GM13976 (cell line): ENCODE data around the gene ZNF827.

Source experiments
- DNase-seq: peaks from one replicate; pipeline ENCODE4 v3.0.0; 2012; ENCODE audit warnings: low spot score
- CTCF ChIP-seq: IDR thresholded peaks from 2 replicates; pipeline ENCODE4 v1.5.1; 2012; ENCODE audit warnings: borderline replicate concordance, mild to moderate bottlenecking; ENCODE audit not compliant: insufficient read depth; ENCODE audit errors: extremely low read depth, missing control alignments, control extremely low read depth
- in situ Hi-C: fragments of 300-500 bp; cut with MboI; formaldehyde crosslinking; loops from one replicate; pipeline ENCODE4 v1.12.0; 2022; ENCODE audit warnings: low sequenced_read_pairs, mixed read lengths, inconsistent platforms; ENCODE audit not compliant: unreplicated experiment

Gene ZNF827

GRCh38 chr4:145935253-145936141 lies 3.1 kb downstream of the ZNF827 start:
- in situ Hi-C loops, result no loop called here
- no peak for TF ChIP-seq CTCF
- DNase-seq, result peak; percentile 65

- TF ChIP-seq CTCF, result no peak
- in situ Hi-C loops, result no loop called here
- no peak for DNase-seq
These were observed 4.1 kb downstream of the ZNF827 start for GRCh38 chr4:145934434-145935047.

- in situ Hi-C loops, result no loop called here
- TF ChIP-seq CTCF, result no peak
- DNase-seq, result no peak
These were observed 5.5 kb downstream of the ZNF827 start for GRCh38 chr4:145933134-145933533.

GRCh38 chr4:145931403-145931802 lies 7.2 kb downstream of the ZNF827 start:
- in situ Hi-C loops, result no loop called here
- TF ChIP-seq CTCF, result no peak
- DNase-seq, result no peak

GRCh38 chr4:145930592-145930991 lies 8.0 kb downstream of the ZNF827 start:
- TF ChIP-seq CTCF, result no peak
- in situ Hi-C loops, result no loop called here
- DNase-seq, result peak; percentile 42

GRCh38 chr4:145929415-145930178 lies 9.0 kb downstream of the ZNF827 start:
- no peak for DNase-seq
- TF ChIP-seq CTCF, result no peak
- in situ Hi-C loops, result no loop called here
